Cardiac septum (tissue), 1 donor: ENCODE results near the gene GPATCH4. TPM values are rescaled to one million over a fixed set of nuclear protein-coding genes. Genes with fewer than 3 reads are reported as not detected.
A peak's percentile ranks its signal among the peaks of the same experiment; 100 is the strongest.

Source experiments
- DNase-seq: peaks from one replicate; pipeline ENCODE4 v3.0.0-alpha.2; 2020; ENCODE audit warnings: low spot score
- intact Hi-C: fragments of 100-400 bp; cut with DNase I; formaldehyde crosslinking; loops from one replicate; pipeline ENCODE4 v1.14.0; 2022
- total RNA-seq: library from RNA; stranded (reverse); fragmentation: NEBNext Ultra II Directional; extraction: Animal tissue kit (Norgen Biotek cat#: 25700); gene quantifications from one replicate; pipeline ENCODE4 v1.2.1, GENCODE V29; 2021
- donor health status: DM: no; HTN: no; CAD: no.

Gene GPATCH4
- total RNA-seq, 1 donor from 2014 or later = 15.5 TPM

DNA sequence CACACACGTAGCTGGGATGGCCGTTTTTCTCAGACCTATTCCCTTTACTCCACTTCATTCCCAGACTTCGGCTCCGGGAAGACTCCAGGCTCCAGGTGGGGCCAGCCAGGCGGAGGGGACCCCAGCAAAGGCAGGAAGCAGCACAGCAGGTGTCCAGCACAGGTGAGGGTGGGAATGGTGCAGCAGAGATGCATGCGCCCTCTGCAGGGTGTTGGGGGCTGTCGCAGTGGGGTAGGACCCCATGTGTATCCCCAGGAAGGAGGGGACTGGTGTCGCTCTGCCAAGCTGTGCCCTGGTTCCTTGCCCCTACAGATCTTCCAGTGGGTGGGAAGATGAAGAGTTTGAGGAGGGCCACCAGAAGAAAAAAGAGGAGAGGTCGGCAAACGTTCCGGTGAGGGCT, 16.5 kb downstream of the GPATCH4 start:
- no peak for DNase-seq
- intact Hi-C loops = loop anchor here (5.0 kb wide), 1 partner anchor 72 kb away; no protein-coding TSS in a partner anchor

DNA sequence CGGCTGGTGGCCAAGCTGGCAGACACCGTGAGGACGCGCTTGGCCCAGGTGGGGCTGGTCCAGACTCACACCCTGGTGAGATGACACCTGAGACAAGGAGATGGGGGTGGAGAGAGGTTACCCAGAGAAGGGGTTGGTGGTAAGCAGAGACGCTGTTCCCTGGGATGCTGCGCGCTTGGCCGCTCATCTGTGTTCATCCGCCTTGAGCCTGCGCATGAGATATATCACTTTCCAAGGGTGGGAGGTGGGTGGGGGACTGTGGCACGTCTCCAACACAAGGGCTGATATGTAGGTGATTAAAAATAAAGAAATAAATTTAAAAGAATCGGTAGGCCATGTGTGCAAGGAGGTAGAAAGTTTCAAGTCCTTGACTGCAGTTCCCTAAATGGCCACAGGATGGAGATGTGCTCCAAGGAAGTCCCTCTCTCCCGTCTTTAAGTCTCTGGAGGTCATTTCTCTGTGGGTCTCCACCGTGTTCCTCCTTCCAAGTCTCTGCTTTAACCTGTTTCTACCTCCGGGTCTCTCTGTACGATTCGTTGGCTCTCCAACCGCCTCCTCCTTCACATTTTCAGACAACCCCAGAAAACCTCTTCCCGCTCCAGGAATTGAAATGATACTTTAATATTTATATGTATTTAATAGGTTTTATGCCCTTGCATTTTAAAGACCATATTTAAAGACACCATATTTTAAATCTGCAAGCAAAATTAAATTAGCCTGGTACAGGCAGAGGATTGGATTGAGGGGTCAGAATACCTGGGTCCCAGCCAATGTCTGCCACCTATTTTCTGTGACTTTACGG, 17.3 kb downstream of the GPATCH4 start:
- intact Hi-C loops = loop anchor here (5.0 kb wide), 1 partner anchor 73 kb away; no protein-coding TSS in a partner anchor
- DNase-seq = no peak

DNA sequence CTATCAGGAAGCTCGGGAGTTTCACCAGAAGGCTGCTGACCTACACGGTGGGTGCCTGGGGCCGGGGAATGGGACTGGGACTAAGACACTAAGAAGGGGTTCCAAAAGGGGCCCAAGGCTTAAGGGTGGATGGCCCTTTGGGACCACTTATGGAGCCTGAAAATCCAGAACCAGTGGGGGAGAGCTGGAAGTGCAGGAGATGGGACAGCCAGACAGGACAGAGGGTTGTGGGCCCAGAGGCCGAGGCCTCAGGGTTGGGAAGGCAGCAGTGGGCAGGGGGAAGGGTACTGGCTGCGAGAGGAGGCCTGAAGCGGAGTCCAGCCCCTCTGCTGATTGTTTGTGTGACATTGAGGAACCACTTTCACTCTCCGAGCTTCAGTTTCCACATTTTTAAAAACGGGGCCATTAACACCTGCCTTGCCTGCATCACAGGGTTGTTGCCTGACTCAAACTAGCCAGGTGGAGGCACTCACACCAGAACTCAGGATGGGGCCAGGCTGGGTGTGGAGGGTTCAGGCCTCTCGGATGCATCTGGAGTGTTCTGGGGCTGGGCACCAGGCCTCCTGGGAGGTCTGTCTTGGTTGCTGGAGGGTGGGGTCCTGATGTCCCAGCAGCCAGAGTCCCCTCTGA, 18.8 kb downstream of the GPATCH4 start:
- DNase-seq = no peak
- intact Hi-C loops = loop anchor here (5.0 kb wide), 1 partner anchor 75 kb away; no protein-coding TSS in a partner anchor

DNA sequence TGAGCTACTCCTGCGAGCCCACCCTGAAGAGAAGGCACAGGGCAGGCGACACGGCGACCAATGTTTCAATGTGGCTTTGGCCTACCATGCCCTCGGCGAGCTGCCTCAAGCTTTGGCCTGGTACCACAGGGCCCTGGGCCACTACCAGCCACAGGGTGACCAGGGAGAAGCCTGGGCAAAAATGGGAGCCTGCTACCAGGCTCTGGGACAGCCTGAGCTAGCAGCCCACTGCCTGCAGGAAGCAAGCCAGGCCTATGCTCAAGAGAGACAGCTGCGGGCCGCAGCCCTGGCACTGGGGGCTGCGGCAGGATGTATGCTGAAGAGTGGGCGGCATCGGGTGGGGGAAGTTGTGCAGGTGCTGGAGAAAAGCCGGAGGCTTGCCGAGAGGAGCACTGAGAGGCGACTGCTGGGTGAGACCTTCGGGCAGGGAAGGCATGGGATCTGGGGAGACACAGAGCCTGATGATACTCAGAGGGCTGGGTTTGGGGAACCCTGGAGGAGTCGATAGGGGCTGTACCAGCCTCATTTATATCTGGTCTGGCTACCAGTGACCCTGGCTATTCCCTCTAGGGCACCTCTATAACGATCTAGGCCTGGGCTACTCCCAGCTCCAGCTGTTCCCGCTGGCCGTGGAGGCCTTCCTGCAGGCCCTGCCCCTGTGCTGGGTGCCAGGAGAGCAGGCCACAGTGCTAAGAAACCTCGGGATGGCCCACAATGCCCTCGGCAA, 19.5 kb downstream of the GPATCH4 start:
- no peak for DNase-seq
- intact Hi-C loops = loop anchor here (5.0 kb wide), 1 partner anchor 75 kb away; no protein-coding TSS in a partner anchor

DNA sequence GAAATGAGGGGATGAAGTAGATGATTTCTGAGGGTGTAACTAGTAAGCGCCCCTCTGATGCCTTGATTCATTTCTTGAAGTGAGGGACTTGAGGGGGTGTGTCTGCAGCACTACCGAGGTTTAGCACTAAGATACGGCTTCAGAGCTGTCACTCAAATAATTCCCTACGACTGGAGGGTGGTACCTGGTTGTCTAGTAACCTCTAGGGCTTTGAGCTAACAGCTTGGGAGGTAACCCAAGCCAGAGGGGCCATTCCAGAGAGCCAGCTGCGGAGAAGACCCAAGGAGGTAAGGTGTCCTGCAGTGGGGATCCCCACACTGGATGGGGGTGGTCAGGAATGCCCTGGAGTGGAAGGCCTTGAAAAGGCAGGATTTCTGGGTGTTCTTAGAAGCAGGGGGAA, 21.8 kb downstream of the GPATCH4 start, which contains the start of gene TTC24:
TTC24 (plus strand) TSS at position 252 of the 400 bp plus-strand sequence. CDS start 1,642 bp downstream, outside the sequence.
- intact Hi-C loops = no loop called here
- DNase-seq = no peak

DNA sequence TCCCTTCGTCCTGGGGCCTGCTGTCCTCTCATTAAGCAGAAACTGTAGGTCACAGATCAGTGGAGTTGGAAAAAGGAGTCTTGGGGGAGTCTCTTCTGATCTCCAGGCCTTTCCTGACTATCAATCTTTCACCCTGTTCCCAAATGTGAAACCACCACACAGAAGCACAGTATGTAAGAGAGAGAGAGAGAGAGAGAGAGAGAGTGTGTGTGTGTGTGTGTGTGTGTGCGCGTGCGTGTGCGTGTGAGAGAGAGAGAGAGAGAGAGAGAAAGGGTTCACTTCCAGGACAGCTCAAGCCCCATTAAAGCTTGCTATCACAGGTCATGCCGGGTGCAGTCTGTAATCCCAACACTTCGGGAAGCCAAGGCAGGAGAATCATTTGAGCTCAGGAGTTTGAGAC, 23.2 kb downstream of the GPATCH4 start:
- DNase-seq = no peak
- intact Hi-C loops = no loop called here

DNA sequence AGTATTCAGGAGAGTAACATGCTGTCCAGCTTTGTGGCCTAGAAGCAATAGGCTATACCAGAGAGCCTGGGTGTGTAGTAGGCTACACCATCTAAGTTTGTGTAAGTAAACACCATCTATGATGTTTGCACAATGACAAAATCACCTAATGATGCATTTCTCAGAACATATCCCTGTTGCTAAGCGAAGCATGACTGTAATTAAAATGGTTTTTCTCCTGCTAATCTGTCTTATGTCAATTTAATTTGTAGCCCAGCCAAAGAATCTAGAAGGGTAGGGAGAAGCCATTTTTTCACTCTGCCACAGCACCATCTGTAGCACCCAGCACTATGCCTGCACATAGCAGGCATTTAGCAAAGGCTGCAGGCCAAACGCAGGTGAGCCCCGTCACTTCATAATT, 23.7 kb downstream of the GPATCH4 start:
- DNase-seq = no peak
- intact Hi-C loops = no loop called here

DNA sequence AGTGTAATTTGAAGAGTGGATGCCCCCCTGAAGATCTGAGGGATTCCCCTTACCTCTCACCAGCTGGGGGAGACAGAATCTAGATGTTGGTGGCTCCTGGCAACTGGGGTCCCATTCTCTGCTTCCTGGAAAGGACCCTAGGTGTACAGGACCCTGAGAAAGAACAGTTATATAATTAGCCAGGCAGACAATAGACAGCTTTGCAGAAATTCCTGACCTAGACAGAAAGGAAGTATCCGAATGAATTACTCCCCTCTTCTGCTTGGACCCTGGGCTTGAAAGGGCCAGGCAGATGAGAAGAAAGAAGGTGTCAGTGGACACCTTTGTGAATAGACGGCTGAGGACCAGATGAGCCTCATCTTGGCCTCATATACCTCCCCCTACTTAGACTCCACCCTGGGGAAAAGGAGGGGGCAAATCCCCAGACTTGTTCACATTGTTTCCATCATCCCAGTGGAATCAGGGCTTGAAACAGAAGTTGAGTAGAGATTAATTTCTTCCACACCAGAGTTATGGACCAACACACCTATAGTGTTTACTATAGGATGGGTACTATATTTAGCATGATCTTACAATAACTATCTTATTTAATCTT, 27.1 kb downstream of the GPATCH4 start:
- DNase-seq = no peak
- intact Hi-C loops = no loop called here

DNA sequence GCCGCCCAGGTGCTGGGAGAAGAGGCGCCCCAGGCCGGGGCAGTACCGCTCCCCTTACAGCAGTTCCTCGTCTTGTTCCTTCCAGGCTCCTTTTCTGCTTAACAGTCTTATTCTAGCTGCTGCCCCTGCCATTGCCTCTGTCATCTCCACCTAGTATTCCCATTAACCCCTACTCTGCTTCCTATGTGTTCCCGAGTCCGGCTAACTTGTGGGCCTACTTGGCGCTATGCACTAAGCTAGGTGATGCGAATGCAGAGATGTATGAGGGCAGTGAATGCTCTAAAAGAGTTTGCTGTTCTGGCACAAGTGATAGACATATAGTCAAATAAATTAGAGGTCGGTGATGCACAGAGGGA, 28.6 kb downstream of the GPATCH4 start:
- no peak for DNase-seq
- intact Hi-C loops = no loop called here

DNA sequence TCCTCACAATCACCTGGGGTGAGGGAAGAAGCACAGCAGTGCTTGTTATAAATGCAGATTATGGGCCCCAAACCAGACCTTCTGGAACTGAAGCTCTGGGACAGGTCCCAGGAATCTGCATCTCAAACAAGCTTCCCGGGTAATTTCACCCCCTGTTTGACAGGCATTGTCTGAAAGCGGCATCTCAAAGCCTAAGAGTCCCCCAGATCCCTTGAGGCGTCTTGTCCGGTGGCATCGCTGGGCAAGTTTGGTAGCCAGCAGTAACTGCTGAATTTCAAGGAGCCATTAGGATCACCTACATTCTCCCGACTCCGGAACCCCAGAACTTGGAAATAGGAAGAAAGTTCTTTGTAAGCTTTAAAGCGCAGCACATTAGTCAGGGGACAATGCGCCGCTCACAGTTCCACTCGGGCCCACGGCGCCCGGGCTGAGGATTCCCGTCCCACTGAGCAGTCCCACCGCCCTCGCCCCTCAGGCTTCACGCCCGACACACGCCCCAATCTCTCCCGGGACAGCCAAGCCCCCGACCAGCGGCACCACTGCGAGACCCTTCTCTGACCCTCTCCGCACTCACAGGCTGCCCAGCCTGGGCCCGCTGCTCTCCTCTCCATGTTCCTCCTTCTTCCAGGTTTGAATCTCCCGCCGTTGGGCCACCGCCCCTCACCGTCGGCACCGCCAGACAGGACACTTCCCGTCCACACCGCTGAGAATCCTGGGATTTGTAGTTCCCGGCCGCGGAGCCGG, 29.2 kb downstream of the GPATCH4 start, which contains the start of gene IQGAP3:
IQGAP3 (minus strand) TSS at position 647 of the 744 bp plus-strand sequence; CDS start at position 611, 36 bp downstream.
- intact Hi-C loops = no loop called here
- peak; percentile 89 for DNase-seq

DNA sequence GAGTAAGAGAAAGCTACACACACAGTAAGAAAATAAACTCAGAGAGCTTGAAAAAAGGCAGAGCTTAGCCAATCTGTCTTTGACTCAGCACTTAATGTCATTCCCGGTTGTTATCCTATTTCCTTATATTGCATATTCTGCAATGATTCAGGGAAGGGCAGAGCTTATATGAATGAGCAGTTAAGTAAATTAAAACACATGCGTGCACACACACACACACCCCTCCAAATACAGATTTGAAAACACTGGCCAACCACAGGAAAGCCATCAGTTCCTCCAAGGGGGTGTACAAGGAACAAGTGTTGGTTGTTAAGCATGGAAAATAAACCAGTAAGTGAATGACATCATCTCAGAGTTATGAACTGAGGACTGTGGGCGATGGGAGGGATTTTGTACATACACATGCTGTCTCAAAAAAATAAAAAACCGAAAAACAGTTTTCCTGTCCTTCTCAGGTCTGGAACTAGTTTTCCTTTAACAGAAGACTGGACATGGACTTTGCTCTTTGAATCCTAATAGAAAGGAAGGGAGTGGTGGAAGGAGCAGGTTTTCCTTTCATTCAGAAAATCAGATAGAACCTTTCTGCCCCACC, 29.9 kb downstream of the GPATCH4 start:
- intact Hi-C loops = no loop called here
- DNase-seq = no peak

DNA sequence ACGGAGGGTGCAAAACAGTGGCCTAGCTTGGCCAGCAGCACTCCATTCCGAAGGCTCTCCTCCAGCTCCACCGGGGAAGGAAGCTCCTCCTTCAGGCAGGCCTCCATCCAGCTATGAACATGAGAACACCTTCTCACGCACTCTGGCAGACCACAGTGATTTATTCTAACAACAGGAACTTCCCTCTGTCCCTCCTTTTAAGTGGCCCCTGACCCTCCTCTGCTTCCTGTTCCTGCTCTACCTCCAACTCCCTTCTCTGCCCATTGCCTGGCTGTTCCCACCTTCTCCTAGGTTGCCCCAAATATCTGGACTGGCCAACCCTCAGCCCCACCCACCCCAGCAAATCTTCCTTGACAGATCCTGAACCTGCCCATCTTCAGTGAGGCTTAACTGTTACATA, 34.8 kb downstream of the GPATCH4 start:
- intact Hi-C loops = no loop called here

DNA sequence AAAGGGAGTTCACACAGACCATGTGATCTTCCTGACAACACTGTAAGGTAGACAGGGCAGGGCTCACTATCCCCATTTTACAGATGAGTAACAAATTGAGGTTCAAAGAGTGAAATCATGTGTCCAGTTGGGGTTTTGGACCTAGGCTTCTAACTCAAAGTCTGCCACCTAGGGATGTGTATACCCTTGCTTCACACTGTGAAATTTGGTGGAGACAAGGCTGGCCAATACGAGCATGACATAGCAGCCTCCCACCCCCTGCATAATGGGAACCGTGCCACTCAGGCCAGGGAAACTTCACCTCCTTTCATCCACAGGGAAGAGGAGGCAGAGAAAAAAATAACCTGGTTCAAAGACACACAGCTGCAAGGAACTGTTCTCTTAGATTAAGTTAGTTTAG, 35.8 kb downstream of the GPATCH4 start:
- intact Hi-C loops = no loop called here
- DNase-seq = no peak

More for the DNA sequence above, 34.8 kb downstream of the GPATCH4 start:
- no peak for DNase-seq

DNA sequence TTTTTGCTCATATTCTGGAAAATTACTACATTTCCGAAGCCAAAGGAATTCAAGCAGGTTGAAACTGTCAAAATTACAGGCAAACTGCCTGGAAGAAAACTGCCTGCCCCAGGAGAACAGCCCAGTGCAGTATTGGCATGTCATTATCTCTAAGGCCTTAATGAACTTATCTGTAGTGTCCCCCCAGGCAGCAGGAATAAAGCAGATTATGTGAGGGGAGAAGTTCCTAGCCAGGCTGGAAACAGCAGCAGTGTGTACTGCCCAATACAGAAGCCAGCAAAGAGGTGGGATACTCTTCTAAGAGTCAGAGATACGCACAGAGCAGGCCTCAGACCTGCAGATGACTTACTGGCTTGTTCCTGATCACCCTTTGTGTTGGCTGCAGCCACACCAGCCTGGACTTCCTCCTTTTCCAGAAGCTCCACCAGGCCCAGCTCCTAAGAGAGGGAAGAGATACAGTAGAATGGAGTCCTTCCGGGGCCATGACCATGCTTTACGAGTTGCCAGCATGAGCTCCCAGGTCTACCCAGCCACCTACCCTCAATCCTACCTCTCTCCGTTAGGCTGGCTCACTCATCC, 40.6 kb downstream of the GPATCH4 start:
- peak; percentile 31 for DNase-seq
- intact Hi-C loops = no loop called here

DNA sequence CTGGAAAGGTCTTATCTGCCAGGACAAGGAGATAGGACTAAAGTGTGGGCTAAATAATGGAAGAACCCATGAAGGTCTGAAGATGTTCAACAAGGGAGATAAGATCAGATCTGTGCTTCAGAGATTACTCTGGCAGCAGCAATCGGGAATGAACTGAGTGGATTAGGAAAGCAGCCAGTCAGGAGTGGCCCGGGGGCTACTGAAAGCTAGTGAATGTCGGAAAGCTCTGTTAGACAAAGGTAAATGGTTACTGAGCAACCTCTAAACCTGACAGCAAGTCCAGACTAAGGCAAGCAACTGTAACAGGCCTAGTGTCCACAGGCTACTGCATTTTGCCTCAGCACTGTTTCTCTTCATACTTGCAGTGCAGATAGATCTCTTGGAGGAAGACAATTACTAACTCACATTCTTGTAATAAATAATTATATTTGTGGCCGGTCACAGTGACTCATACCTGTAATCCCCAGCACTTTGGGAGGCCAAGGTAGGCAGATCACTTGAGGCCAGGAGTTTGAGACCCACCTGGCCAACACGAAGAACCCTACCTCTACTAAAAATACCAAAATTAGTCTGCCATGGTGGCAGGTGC, 41.4 kb downstream of the GPATCH4 start:
- DNase-seq = no peak
- intact Hi-C loops = no loop called here

DNA sequence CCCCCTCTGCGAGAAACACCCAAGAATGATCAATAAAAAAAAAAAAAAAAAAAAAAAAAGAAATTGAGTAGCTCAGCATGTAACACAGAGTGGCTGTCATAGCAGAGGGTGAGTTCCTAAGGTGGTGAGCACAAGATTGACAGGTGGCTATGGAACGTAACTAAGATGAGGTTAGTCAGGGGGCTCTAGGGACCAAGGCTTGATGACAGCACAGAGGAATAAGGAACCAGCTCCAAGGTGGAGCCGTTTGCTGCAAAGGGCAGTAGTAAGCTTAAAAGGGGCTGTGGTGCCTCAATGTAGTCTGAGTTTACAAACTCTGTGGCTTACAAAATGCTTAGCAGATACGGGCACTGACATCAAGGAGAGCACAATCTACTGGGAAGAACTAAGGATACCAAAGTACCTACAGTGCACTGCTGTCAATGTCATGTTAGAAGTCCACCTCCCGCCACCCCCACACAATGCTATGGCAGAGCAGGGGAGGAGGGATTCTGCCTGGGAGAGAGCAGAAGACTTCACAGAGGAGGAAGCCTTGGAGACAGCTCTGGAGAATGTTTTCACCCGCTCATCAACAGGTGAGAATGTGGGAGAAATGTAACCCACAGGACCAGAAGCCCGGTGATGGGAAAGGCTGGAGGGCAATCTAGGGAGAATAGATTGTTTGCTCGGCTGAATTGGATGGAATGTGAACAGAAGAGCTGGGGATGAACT, 42.0 kb downstream of the GPATCH4 start:
- peak; percentile 56 for DNase-seq
- intact Hi-C loops = no loop called here

DNA sequence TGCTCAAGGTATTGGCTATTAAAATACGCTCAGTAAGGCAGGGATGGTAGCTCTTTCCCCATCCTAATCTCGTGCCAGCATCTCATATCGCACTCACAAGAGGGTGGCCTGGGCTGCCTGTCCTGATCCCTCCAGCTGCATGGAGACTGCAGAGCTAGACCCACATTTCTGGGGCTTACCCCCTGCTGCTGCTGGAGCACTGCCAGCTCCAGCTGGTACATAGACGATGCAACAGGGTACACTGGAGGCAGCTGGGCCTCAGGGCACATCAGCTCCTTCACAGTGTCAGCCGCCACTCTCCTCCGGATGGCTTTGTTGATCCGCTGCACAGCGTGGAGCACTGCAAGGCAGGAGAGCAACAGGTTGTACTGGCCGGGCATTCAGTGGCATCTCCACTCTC, 44.9 kb downstream of the GPATCH4 start:
- no peak for DNase-seq
- intact Hi-C loops = no loop called here
